Measurements from ENCODE around the gene RPP40. TPM values are rescaled to one million over a fixed set of nuclear protein-coding genes. Genes with fewer than 3 reads are reported as not detected.

Gene RPP40
- total RNA-seq, 4 donors from 2014 or later, result 4.4 to 12.1 (median 6.3) TPM

- no peaks in the 10 kb centered on the region for H3K9me3 ChIP-seq
- 75 to 83% methylated on average over 13 to 15 of the region's 22 CpGs for WGBS, 2 donors (ENCODE audit: low coverage in 1 of 2)
These were observed 38.9 kb downstream of the RPP40 start for GRCh38 chr6:4964675-4965561.

GRCh38 chr6:4962905-4963304 is 40.9 kb downstream of the RPP40 start:
- no peak for TF ChIP-seq POLR2A (IDR thresholded peaks at IDR 0.05)
- TF ChIP-seq POLR2AphosphoS5 (IDR thresholded peaks at IDR 0.05), result no peak
- TF ChIP-seq CTCF (IDR thresholded peaks at IDR 0.05), result no peak
- TF ChIP-seq EP300 (IDR thresholded peaks at IDR 0.05), result no peak
- Histone ChIP-seq H3K4me1 (no peaks in the 10 kb centered on the region), H3K27ac (no peak overlapping the region), H3K9me3 (no peaks in the 10 kb centered on the region), H3K36me3 (no peaks in the 10 kb centered on the region), H3K4me3 (no peak overlapping the region), H3K27me3 (no peaks in the 10 kb centered on the region)
- ATAC-seq, result no peak
- WGBS, 2 donors (ENCODE audit: low coverage in 1 of 2), result 88% methylated on average over 2 of the region's 2 CpGs

More at GRCh38 chr6:4964675-4965561, 38.9 kb downstream of the RPP40 start:
- TF ChIP-seq CTCF (IDR thresholded peaks at IDR 0.05), result no peak
- H3K4me1 ChIP-seq, result no peaks in the 10 kb centered on the region
- H3K36me3 ChIP-seq, result no peaks in the 10 kb centered on the region
- no peaks in the 10 kb centered on the region for H3K27me3 ChIP-seq
- no peak for ATAC-seq
- H3K27ac ChIP-seq, result no peak overlapping the region
- no peak overlapping the region for H3K4me3 ChIP-seq

- Histone ChIP-seq H3K9me3 (no peaks in the 10 kb centered on the region), H3K4me1 (no peaks in the 10 kb centered on the region), H3K4me3 (no peak overlapping the region), H3K27ac (no peak overlapping the region), H3K27me3 (no peaks in the 10 kb centered on the region), H3K36me3 (no peaks in the 10 kb centered on the region)
- 70 to 85% methylated on average over 3 to 8 of the region's 10 CpGs for WGBS, 2 donors (ENCODE audit: low coverage in 1 of 2)
- no peak for ATAC-seq
- TF ChIP-seq CTCF (IDR thresholded peaks at IDR 0.05), result no peak
- TF ChIP-seq POLR2AphosphoS5 (IDR thresholded peaks at IDR 0.05), result no peak
- no peak for TF ChIP-seq POLR2A (IDR thresholded peaks at IDR 0.05)
These were observed 42.3 kb downstream of the RPP40 start for GRCh38 chr6:4961322-4962168.

- no peaks in the 10 kb centered on the region for H3K4me1 ChIP-seq
- 78 to 80% methylated on average over 3 of the region's 3 CpGs for WGBS, 2 donors (ENCODE audit: low coverage in 1 of 2)
- ATAC-seq, result no peak
- H3K9me3 ChIP-seq, result no peaks in the 10 kb centered on the region
- H3K27ac ChIP-seq, result no peak overlapping the region
- no peak overlapping the region for H3K4me3 ChIP-seq
- H3K27me3 ChIP-seq, result no peaks in the 10 kb centered on the region
- TF ChIP-seq CTCF (IDR thresholded peaks at IDR 0.05) (no peak), POLR2AphosphoS5 (IDR thresholded peaks at IDR 0.05) (no peak), EP300 (IDR thresholded peaks at IDR 0.05) (no peak), POLR2A (IDR thresholded peaks at IDR 0.05) (no peak)
- H3K36me3 ChIP-seq, result peaks cover 0 to 24% of the 10 kb centered on the region in 2 donors
These were observed 45.2 kb downstream of the RPP40 start for GRCh38 chr6:4958624-4959023.
